T1000 (cell line): ENCODE results near the gene ZNF773.
A peak's percentile ranks its signal among the peaks of the same experiment; 100 is the strongest.
"Not testable (repeated sequence)": the region's sequence is repeated elsewhere in the genome, so short reads cannot be mapped to it uniquely, and the experiment has no call there.

ENCODE experiments used
- DNase-seq: peaks from one replicate; lab custom pipeline; 2025; ENCODE audit warnings: mixed read lengths; lab: John Stamatoyannopoulos, UW

Gene ZNF773

GRCh38 chr19:57499680-57500395, at the start of gene ZNF773:
TSS of gene ZNF773 (plus strand) at chr19:57499938. CDS start at chr19:57500081, 143 bp downstream.
- DNase-seq: peak; percentile 87

- DNase-seq: no peak
Observed at GRCh38 chr19:57452307-57452706, 47.4 kb upstream of the ZNF773 start.

- no peak for DNase-seq
Observed at GRCh38 chr19:57465680-57466381, 33.9 kb upstream of the ZNF773 start.

GRCh38 chr19:57466489-57466888, 33.2 kb upstream of the ZNF773 start:
- no peak for DNase-seq

GRCh38 chr19:57473646-57474045, 26.1 kb upstream of the ZNF773 start:
- no peak for DNase-seq

GRCh38 chr19:57477191-57478008, 22.3 kb upstream of the ZNF773 start, which contains the start of gene ZNF772:
TSS of gene ZNF772 (minus strand) at chr19:57477566. CDS start at chr19:57477309, 257 bp downstream.
- DNase-seq: peak; percentile 86

DNA sequence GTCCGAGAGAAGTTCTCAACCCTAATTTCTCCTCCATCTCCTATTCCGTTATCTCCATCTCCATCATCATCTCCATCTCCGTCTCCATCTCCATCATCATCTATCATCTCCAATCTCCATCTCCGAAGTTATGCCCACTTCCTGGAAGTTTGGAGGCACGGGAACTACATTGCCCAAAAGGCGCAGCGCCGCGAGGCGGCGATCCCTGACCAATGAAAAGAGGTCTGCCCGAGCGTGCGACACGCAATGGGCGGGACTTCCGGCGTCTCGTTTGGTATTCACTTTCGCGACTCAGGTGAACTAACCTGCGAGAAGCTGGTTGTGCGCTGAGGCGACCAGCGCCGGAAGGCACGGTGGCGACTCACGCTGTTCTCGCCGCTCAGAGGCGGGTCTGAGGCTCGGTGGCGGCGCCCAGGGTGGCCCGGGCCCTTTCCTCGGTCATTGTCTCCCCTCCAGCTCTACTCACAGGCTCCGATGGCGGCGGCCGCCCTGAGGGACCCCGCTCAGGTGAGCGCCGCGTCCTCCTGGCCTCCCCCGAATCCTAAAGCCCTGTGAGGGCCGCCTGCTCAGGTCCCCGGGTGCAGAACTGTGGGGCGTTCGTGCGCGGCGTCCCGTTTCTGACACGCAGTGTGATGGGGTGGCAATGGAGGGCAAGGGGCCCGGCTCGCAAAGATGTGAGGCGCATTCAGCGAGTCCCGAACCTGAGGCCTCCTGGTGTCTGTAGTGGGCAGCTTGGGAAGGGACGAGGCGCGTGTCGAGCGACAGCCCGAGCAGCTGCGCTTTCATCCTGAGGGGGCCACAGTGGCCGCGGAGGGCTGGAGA, 12.1 kb upstream of the ZNF773 start, which contains the start of gene ZNF419:
Gene ZNF419, plus strand, starts transcription at position 274 of the 822 bp plus-strand sequence. Its CDS starts 201 bp downstream, at position 475.
- DNase-seq: peak; percentile 74

GRCh38 chr19:57488299-57488644, 11.5 kb upstream of the ZNF773 start:
- not testable (repeated sequence) for DNase-seq

DNA sequence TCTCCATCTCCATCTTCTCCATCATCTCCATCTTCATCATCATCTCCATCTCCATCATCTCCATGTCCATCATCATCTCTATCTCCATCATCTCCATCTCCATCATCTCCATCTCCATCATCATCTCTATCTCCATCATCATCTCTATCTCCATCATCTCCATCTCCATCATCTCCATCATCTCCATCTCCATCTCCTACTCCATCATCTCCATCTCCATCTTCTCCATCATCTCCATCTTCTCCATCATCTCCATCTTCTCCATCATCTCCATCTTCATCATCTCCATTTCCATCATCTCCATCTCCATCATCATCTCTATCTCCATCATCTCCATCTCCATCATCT, 432 bp upstream of the ZNF773 start:
- not testable (repeated sequence) for DNase-seq

DNA sequence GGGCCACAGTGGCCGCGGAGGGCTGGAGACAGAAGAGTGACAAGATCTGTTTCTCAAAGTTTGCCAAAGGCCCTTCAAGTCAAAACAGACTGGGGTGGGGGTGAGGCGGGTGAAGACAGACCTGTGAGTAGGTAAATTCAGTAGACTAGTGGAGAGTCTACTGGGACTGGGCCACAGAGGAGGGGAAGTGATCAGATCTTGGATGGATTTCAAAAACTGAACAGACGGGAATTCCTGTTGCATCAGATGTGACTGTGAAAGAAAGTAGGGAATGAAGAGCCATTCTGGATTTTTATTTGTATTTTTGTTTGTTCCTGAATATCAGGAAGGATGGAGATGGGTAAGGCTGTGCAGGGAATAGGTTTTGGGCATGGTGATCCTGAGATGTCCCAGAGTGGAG, 662 bp downstream of the ZNF773 start:
- DNase-seq: not testable (repeated sequence)

- DNase-seq: no peak
Observed at GRCh38 chr19:57506163-57506562, 6.4 kb downstream of the ZNF773 start.

- no peak for DNase-seq
Observed at GRCh38 chr19:57511484-57511883, 11.7 kb downstream of the ZNF773 start.

- DNase-seq: no peak
Observed at GRCh38 chr19:57512845-57513244, 13.1 kb downstream of the ZNF773 start.

DNA sequence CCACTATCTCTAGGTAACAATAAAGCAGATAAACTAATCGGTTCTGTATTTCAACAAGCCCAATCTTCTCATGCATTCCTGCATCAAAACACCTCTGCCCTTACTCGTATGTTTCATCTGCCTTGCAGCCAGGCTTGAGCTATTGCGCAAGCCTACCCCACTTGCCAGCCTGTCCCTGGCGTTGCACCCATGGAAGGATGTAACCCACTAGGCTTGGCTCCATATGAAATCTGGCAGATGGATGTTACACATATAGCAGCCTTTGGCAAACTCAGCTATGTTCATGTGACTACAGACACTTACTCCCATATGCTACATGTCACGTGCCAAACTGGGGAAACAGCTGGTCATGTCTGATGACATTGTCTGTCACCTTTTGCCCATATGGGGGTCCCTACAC, 15.5 kb downstream of the ZNF773 start:
- DNase-seq: no peak

GRCh38 chr19:57518021-57518420, 18.3 kb downstream of the ZNF773 start:
- DNase-seq: not testable (repeated sequence)

GRCh38 chr19:57527136-57527881, 27.6 kb downstream of the ZNF773 start, which contains the start of gene ZNF549:
TSS of gene ZNF549 (plus strand) at chr19:57527356. CDS start at chr19:57527574, 218 bp downstream.
- DNase-seq: peak; percentile 84

GRCh38 chr19:57537953-57538547, 38.3 kb downstream of the ZNF773 start:
- no peak for DNase-seq

GRCh38 chr19:57546513-57546912, 46.8 kb downstream of the ZNF773 start:
- no peak for DNase-seq

- no peak for DNase-seq
Observed at GRCh38 chr19:57552432-57552831, 52.7 kb downstream of the ZNF773 start.

- no peak for DNase-seq
Observed at GRCh38 chr19:57557659-57558058, 57.9 kb downstream of the ZNF773 start.
